ENCODE data around the gene APOL4.
"Not testable (repeated sequence)": the region's sequence is repeated elsewhere in the genome, so short reads cannot be mapped to it uniquely, and the experiment has no call there.

Gene APOL4

GRCh38 chr22:36229649-36230048 is 28.0 kb upstream of the APOL4 start:
- DNase-seq: not testable (repeated sequence)

GRCh38 chr22:36228944-36229343 is 27.3 kb upstream of the APOL4 start:
- no peak for DNase-seq

DNA sequence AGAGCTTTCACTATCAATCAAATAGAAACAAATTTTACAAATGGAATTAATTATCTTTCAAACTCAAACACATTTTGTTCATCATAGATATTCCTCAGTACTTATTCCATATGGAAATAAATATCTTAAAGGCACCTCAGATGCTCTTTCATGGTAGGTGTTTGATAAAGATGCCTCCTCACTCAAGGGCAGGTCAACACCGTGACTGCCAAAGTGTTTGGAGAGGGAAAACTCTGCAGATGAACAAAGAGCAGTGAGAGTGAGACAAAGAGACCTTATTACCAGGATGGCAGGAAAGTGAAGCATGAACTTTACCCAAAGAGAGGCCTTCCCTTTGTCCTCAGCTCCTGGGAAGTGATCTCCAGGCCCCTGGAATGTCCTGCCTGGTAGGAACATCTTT is 26.8 kb upstream of the APOL4 start:
- DNase-seq: not testable (repeated sequence)

DNA sequence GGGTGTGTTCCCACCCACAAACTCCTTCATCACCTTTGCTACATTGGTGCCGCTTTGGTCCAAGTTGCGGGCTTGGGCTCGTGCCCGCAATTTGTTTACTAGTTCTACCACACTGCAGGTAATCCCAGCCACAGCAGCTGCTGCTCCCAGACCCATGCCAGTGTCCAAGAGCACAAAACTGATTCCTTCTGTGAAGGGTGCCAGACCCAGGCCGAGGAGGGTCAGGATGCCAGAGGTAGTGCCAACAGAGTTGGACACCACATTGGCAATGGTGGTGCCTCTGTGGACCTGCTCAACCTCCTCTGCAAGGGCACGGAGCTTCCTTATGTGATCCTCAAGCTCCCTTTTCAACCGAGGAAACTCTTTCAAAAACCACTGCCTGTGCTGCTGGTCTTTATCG is 26.2 kb upstream of the APOL4 start:
- no peak for DNase-seq

DNA sequence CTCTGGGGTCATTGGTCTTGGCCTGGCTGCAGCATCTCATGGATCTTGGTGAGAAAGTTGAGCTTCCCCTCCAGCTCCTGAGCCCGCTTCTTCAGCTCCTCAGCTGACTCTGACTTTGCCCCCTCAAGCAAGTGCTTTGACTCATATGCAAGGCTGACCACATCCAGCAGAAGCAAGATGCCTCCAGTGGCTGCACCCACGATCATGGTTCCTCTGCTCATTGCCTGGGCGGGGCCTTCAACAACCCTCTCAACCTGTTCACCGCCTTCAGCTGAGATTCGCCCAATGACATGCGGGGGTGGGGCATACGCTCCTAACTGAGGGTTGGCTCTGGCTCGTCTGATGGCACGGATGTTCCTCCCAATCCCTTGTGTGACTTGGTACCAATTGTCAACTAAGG is 25.8 kb upstream of the APOL4 start:
- DNase-seq: no peak

GRCh38 chr22:36226189-36226588 is 24.6 kb upstream of the APOL4 start:
- DNase-seq: no peak

DNA sequence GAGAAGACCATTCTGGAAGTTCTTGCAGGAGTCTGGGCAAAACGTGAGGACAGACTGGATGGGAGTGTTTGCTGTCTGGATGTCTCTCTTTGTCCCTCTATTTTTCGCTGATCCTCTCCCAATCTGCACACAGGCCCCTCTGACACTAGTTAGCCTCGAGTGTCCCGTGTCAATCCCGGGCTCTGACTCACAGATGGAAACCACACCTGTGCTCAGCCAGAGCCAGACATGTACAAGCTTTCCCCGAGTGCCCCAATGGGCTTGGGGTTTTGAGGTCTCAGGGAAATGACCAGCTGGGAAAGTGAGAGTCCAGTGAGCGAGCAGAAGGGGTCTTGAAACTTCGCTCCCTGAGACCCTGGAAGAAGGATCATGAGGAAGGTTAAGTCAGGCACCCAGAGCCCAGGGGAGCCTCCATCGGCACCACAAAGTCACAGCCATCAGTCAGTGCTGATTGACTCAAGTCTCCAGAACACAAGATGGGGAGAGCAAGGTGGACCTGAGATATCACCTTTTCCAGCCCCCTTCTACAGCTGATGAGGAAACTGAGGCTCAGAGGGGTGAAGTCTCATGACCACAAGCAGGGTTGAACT is 23.8 kb upstream of the APOL4 start:
- no peak for DNase-seq

DNA sequence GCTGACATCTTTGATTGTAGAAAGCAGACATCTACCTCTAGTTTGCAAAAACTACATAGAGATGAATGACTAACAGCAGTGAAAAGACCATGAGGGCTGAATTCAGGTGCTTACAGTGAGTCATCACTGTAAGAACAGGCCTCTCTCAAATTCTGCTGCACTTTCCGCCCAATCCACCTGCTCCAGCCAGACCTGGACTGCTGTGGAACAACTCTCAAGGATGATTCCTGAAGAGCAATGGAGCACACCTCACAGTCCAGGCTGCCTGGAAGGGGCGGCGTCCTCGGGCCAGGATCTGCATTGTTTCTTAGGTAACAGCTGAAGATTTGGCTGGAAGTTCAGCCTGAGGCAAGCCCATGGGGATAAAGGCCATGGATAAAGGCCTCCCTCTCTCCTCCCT is 22.6 kb upstream of the APOL4 start:
- DNase-seq: no peak

DNA sequence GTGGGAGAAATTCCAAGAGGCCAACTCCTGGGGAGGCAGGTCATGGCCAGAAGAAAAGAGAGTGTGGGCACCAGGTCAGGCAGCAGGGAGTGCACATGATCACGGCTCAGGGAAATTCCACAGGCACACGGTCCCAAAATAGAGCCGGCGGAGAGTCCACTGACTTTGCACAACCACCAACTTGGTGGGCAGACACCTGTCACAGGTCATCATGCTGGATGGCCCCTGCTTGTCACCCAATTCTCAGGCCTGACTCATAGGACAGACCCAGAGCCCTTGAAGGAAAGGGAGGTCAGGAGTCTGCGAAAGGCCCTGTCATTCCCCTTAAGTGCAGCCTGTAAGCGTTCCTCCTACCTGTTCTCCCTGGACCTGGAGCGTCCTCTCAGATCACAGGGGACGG is 21.9 kb upstream of the APOL4 start:
- DNase-seq: no peak

GRCh38 chr22:36222887-36223450 is 21.4 kb upstream of the APOL4 start:
- no peak for DNase-seq

GRCh38 chr22:36221799-36222751 is 20.5 kb upstream of the APOL4 start:
- DNase-seq: no peak

- no peak for DNase-seq
Observed at GRCh38 chr22:36220451-36220921, 18.9 kb upstream of the APOL4 start.

DNA sequence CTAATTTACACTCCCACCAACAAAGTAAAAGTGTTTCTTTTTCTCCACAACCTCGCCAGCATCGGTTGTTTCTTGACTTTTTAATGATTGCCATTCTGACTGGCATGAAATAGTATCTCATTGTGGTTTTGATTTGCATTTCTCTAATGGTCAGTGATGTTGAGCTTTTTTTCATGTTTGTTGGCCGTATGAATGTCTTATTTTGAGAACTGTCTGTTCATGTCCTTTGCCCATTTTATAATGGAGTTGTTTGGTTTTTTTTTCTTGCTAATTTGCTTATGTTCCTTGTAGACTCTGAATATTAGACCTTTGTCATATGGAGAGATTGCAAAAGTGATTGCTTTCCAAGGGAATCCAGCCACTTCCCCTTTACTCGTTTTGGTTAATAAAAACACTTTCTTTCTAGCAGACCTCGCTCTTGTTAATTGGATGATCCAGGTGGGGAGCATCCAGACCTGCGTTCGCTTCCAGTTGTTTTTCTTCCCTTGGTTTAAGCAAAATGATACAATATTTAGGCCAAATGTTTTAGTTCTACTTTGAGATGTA is 17.1 kb upstream of the APOL4 start:
- no peak for DNase-seq

DNA sequence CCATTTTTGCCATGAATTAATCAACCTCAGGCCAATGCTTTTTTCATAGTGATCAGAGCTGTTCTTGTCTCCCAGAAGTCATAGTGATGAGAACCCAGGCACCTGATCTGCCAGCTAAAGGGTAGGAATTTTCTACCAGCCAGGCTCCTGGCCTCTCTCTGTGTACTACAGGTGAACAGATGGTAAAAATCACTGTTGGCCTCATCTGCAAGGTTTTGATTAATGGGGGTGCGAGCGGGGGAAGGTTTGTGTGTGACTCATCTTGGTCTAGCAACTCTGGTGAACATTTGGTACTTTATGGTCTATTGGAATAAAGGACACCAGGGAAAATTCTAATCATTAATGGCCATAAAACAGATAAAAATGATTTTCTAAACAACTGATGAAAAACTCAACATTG is 14.4 kb upstream of the APOL4 start:
- no peak for DNase-seq

DNA sequence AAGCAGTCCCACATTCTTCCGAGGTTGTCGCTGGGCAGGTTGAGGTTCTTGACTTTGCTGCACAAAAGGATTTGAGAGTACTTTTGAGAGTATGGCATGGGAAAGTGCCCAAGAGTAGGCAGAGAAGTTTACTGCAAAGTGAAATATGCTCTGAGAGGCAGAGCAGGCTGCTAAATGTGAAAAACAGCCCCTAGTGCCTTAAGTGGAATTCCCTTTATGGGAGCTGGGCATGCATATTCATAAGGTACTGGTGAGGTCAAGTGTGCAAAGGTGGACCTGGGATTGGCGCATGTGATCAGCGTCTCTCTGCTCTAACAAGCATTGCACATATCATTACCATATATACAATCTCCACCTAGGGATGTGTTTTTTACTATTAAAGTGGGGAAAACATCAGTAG is 12.0 kb upstream of the APOL4 start:
- no peak for DNase-seq

DNA sequence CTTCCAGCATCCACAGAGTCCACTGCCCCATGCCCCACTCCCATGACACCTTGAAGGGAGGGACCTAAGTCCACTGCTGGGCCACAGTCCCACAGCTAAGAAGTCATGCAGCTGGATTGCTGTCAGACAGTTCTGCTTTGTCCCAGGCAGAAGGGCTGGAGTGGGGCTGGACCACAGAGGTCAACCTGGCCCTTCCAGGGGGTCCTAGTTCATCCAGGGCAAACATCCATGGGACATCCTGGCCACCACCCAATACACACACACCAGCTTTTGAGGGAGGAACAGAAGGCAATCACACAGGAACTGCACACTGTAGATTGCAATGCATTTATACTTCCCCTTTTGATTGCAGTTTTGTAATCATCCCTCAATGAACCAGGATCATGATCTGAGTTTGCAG is 11.3 kb upstream of the APOL4 start:
- no peak for DNase-seq

DNA sequence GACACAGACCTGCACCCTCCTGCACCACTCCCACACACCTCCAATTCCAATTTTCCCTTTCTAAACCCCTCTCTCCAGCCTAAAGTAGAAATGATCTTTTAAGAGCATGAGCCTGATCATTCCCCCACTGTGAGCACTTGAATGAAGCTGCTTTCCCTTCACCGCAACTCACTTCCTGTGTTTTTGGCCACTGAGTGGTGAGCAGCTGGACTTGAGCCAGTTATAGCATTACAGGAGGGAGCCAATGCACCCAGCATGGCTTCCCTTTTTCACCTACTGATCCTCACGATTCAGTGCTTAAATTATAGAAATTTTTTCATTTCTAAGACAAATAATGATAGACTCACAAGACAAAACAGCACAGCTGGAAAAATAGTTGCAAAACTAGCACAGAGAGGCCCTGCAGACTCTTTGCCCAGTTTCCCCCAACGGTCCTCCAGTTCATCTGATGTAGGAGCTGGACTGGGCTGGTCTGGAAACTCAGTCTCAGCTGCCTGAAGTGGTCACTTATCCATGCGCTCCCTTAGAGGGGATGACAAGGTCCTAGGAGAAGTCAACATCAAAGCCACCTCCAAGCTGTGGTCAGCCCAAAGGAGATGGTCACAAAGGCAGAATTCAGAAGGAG is 9.7 kb upstream of the APOL4 start:
- no peak for DNase-seq

DNA sequence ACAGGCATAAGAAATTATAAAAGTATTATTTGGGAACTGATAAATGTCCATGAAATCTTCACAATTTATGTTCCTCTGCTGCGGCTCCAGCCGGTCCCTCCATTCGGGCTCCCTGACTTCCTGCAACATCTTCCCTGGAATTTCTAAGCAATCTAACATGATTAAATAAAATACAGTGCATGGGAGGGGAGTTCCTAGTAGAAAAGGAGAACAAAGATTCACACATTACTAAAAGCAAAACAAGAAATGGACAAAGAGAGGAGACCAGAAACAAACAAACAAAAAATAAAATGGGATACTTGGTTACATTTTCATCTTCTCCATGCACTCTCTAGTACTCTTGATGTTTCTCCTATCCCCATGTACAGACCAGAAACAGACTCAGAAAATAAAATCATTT is 8.6 kb upstream of the APOL4 start:
- no peak for DNase-seq

GRCh38 chr22:36209488-36209908 is 7.9 kb upstream of the APOL4 start:
- not testable (repeated sequence) for DNase-seq

DNA sequence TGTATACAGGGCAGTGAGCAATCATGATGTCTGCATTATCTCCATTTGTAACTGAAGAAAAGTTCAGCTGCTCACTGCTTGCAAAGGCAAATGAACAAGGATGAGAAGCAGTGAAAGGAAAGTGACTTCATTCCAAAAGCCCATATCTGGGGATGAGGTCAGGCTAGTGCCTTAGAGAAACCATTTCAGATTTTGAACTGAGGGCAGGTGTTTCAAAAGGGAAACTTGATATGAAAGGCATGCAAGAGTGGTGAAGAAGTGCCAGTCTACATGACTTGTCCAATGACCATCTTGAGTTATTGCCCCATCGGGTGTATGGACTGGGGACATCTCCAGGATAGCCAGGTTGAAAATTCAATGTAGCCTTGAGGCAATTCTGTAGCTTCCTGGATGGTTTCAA is 7.3 kb upstream of the APOL4 start:
- DNase-seq: no peak

- DNase-seq: no peak
Observed at GRCh38 chr22:36208162-36208765, 6.7 kb upstream of the APOL4 start.

DNA sequence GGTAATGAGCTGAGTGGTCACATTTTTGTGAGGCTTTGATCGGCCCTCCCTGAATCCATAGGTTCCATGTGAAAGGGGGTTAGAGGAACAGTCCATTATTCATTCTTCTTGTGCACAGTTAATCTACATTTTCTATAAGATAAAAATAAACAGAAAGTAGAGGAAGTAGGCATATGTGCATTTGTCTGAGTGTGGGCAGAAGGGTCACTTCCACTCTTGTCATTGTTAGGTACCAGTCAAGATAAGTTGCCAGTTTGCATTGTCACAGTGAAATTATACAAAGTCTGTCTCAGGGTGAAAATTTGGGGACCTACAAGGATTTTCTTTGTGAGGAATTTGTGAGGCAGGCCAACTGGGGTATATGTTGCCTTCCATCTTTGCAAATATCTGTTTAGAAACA is 4.6 kb upstream of the APOL4 start:
- no peak for DNase-seq

DNA sequence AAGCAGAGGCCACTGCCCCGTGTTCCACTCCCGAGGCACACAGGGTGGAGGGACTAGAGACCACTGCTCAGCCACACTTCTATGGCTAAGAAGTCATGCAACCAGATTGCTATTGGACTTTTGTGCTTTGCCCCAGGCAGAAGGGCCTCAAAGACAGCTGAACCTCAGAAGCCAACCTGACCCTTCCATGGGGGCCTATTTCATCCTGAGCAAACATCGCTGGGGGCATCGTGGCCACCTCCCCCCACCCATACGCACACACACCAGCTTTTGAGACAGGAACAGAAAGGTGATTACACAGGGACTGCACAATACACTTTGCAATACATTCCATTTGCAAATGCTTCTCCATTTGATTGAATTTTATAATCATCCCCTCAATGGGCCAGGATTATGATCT is 4.0 kb upstream of the APOL4 start:
- DNase-seq: not testable (repeated sequence)

All from T1000 (cell line).